K562 (cell line): ENCODE data around the gene SMIM35. TPM values are rescaled to one million over a fixed set of nuclear protein-coding genes. Genes with fewer than 3 reads are reported as not detected.

Experiments used
- CBX1 ChIP-seq: sonication (generic); IDR thresholded peaks from 2 replicates; pipeline ENCODE4 v1.6.1; 2016; ENCODE audit warnings: antibody characterized with exemption, low read depth, mild to moderate bottlenecking
- DMBX1 ChIP-seq: fragments of 250-450 bp; sonication (Bioruptor Pico); IDR thresholded peaks from 2 replicates; pipeline ENCODE4 v1.8.0; 2022; ENCODE audit warnings: inconsistent platforms, mild to moderate bottlenecking, moderate library complexity, borderline replicate concordance
- EP400 ChIP-seq: fragments of 450-650 bp; IDR thresholded peaks from 2 replicates; pipeline ENCODE4 v1.6.1; 2017; ENCODE audit warnings: antibody characterized with exemption, mild to moderate bottlenecking, moderate library complexity
- ESRRA ChIP-seq: fragments of 450-650 bp; IDR thresholded peaks from 2 replicates; pipeline ENCODE4 v1.6.1; 2014; ENCODE audit warnings: low read depth, mild to moderate bottlenecking, moderate library complexity, borderline replicate concordance
- HBP1 ChIP-seq: fragments of 450-650 bp; formaldehyde crosslinking; IDR thresholded peaks from 2 replicates; pipeline ENCODE4 v1.4.0; 2022; ENCODE audit warnings: missing genetic modification characterization
- HMGN3 ChIP-seq: IDR thresholded peaks from 2 replicates; pipeline ENCODE4 v1.6.1; 2011; ENCODE audit warnings: borderline replicate concordance, low read depth, mild to moderate bottlenecking, mixed read lengths, low read length; ENCODE audit not compliant: insufficient read length; ENCODE audit errors: extremely low read depth
- HMGXB4 ChIP-seq: sonication (generic); formaldehyde crosslinking; IDR thresholded peaks from 2 replicates; pipeline ENCODE4 v1.8.1; 2023; ENCODE audit warnings: mild to moderate bottlenecking, missing genetic modification reagents
- JUND ChIP-seq, 2 experiments: IDR thresholded peaks; 2 replicates in 1 of 2; 3 replicates in 1 of 2; pipeline ENCODE4 v1.6.1; 2011; ENCODE audit warnings: borderline replicate concordance in 2 of 2, low read depth in 2 of 2, low read length in 2 of 2, improper control_type of control experiment in 1 of 2, missing biosample characterization in 1 of 2, missing genetic modification characterization in 1 of 2, missing genetic modification reagents in 1 of 2
- LARP7 ChIP-seq: fragments of 450-650 bp; IDR thresholded peaks from 2 replicates; pipeline ENCODE4 v1.6.1; 2016
- MIER1 ChIP-seq: fragments of 450-650 bp; IDR thresholded peaks from 2 replicates; pipeline ENCODE4 v1.6.1; 2016; ENCODE audit warnings: antibody characterized with exemption, mild to moderate bottlenecking, low read depth
- MTF1 ChIP-seq: fragments of 250-450 bp; sonication (Bioruptor Pico); IDR thresholded peaks from 2 replicates; pipeline ENCODE4 v1.9.0; 2021; ENCODE audit warnings: moderate library complexity, mild to moderate bottlenecking, inconsistent platforms, borderline replicate concordance
- NR4A1 ChIP-seq, 2 experiments: fragments of 250-450 bp in 1 of 2; fragments of 450-650 bp in 1 of 2; sonication (Bioruptor Pico) in 1 of 2; IDR thresholded peaks; 2 replicates each; pipeline versions ENCODE4 v1.4.0 to v1.6.1; 2016 to 2020; ENCODE audit warnings: mild to moderate bottlenecking in 2 of 2, missing compliant biosample characterization in 1 of 2, missing genetic modification characterization in 1 of 2, moderate library complexity in 1 of 2
- PCBP1 ChIP-seq: fragments of 200-400 bp; formaldehyde crosslinking; IDR thresholded peaks from 2 replicates; pipeline ENCODE4 v1.6.1; 2018; ENCODE audit warnings: mild to moderate bottlenecking, low read depth, low read length; ENCODE audit not compliant: poor library complexity, severe bottlenecking
- THAP12 ChIP-seq: fragments of 250-450 bp; sonication (Bioruptor Pico); IDR thresholded peaks from 2 replicates; pipeline ENCODE4 v1.9.0; 2021; ENCODE audit warnings: mild to moderate bottlenecking, inconsistent platforms
- UBTF ChIP-seq, 2 experiments: IDR thresholded peaks; 2 replicates each; pipeline ENCODE4 v1.6.1; 2012; ENCODE audit warnings: improper control_type of control experiment in 2 of 2, low read depth in 2 of 2, low read length in 2 of 2, borderline replicate concordance in 1 of 2
- ZNF263 ChIP-seq: sonication (generic); formaldehyde crosslinking; IDR thresholded peaks from 2 replicates; pipeline ENCODE4 v1.8.0; 2022; ENCODE audit warnings: mild to moderate bottlenecking, missing genetic modification reagents, borderline replicate concordance
- polyA plus RNA-seq, 8 experiments: library from polyadenylated mRNA; depleted of rRNA in 4 of 8; stranded (reverse) in 5 of 8; unstranded in 3 of 8; fragments of >200 nt; fragmentation: Nextera tagmentation in 2 of 8; fragmentation: Illumina TruSeq in 1 of 8; extraction: Ambion mirVana in 2 of 8; extraction: Trizol in 1 of 8; gene quantifications; 2 replicates each; pipeline versions ENCODE4 v1.2.1 to v1.2.3, GENCODE V29; 2011 to 2014; ENCODE audit warnings: inconsistent platforms in 1 of 8, missing spikeins in 1 of 8
- total RNA-seq, 7 experiments: library from RNA; depleted of rRNA in 6 of 7; stranded (reverse); fragments of >200 nt in 6 of 7; fragmentation: Illumina TruSeq in 2 of 7; extraction: Trizol in 2 of 7; gene quantifications; 2 replicates each; pipeline versions ENCODE4 v1.2.1 to v1.2.3, GENCODE V29; 2011 to 2021; ENCODE audit warnings: low replicate concordance in 1 of 7

Gene SMIM35
- total and polyA plus RNA-seq, 9 of the 15 experiments (the other 6 are each of a cell fraction or from before 2014, with no cell fraction given), result 0.03 TPM; not detected in 7

DNA sequence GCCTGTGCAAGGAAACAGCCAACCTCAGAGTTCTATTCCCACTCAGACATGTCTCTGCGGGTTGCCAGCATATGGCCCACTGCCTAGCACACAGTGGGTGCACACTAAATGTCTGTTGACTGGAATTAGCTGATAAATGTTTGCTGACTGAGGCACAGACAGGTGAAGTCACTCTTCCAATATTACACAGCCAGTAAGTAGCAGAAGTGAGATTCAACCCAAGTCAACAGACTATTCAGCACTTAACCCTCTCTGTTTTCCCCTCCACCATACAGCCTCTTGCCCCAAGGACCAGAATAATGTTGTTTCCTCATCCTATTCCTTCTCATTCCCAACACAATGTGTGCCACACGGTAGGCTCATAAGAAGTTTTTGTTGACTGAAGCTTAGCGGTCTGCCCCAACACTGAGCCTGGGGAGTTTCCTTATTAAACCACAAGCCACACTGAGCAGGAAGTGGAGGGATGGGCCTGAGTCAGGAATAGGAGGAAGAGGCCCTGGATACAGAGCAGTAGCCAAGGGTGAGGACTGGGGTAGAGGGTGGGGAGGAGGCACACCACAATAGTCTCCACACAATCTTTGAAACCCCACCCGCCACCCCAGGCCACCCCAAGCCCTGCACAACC is 116.3 kb downstream of the SMIM35 start (continued):
- TF ChIP-seq HMGXB4 (CRISPR knock-in tag) (no peak), UBTF (IDR thresholded peaks at IDR 0.05; ENCODE audit: borderline replicate concordance in 1 of 2, low read depth in 2 of 2, low read length in 2 of 2) (no peak), PCBP1 (no peak), ZNF263 (CRISPR knock-in tag) (peak; percentile 51; the same call in 1 of the 2 replicates), ESRRA (no peak; the same call in 1 of the 2 replicates), THAP12 (CRISPR knock-in tag) (no peak), MIER1 (no peak), LARP7 (no peak), JUND (IDR thresholded peaks at IDR 0.05; ENCODE audit: borderline replicate concordance, low read depth, low read length) (no peak), JUND (tag; IDR thresholded peaks at IDR 0.05; ENCODE audit: borderline replicate concordance, low read depth, low read length) (no peak), DMBX1 (CRISPR knock-in tag) (no peak), NR4A1 (CRISPR knock-in tag; IDR thresholded peaks at IDR 0.05) (no peak), NR4A1 (tag; IDR thresholded peaks at IDR 0.05) (no peak), EP400 (no peak), HBP1 (CRISPR knock-in tag) (no peak), CBX1 (no peak), MTF1 (CRISPR knock-in tag) (no peak), HMGN3 (no peak)
